Tibial nerve (tissue), 4 donors: ENCODE measurements around the gene LTB4R2.

Experiments
- CTCF ChIP-seq, 5 experiments: fragments of 200-600 bp in 3 of 5; fragments of 450-650 bp in 2 of 5; sonication (generic) in 3 of 5; IDR thresholded peaks; one replicate each; pipeline ENCODE4 v1.5.1; 2016 to 2019; ENCODE audit warnings: antibody characterized with exemption in 5 of 5, mild to moderate bottlenecking in 3 of 5, moderate library complexity in 2 of 5
- EP300 ChIP-seq, 2 donors: sonication (generic); formaldehyde crosslinking; IDR thresholded peaks; one replicate each; pipeline ENCODE4 v1.6.1; 2017; ENCODE audit warnings: antibody characterized with exemption in 2 of 2, mild to moderate bottlenecking in 1 of 2
- POLR2A ChIP-seq, 2 donors: fragments of 450-650 bp; IDR thresholded peaks; one replicate each; pipeline ENCODE4 v1.6.1; 2017; ENCODE audit warnings: antibody characterized with exemption in 2 of 2, mild to moderate bottlenecking in 2 of 2, moderate library complexity in 2 of 2

- TF ChIP-seq CTCF (IDR thresholded peaks at IDR 0.05), result no peak
- TF ChIP-seq POLR2A (IDR thresholded peaks at IDR 0.05), result no peak
- TF ChIP-seq EP300 (IDR thresholded peaks at IDR 0.05), result no peak
Measured at GRCh38 chr14:24262821-24263733, 46.9 kb upstream of the LTB4R2 start, which contains the start of gene TGM1.
